Mesendoderm (in vitro differentiated cells): ENCODE measurements around the gene PDK2.

ENCODE experiments used
- DNase-seq: peaks from one replicate; pipeline ENCODE4 v3.0.0; 2013
- H2AK5ac ChIP-seq: 2 replicates; pipeline ENCODE4 v1.6.1; 2013; ENCODE audit warnings: low read length, inconsistent platforms
- H2BK120ac ChIP-seq: 2 replicates; pipeline ENCODE4 v1.6.1; 2013; ENCODE audit warnings: low read depth, mild to moderate bottlenecking, low read length, moderate library complexity, mixed read lengths
- H2BK15ac ChIP-seq: replicated peaks from 2 replicates; pipeline ENCODE4 v1.6.1; 2013; ENCODE audit warnings: low read depth, mild to moderate bottlenecking, moderate library complexity
- H2BK5ac ChIP-seq: 2 replicates; pipeline ENCODE4 v1.6.1; 2013; ENCODE audit warnings: low read length, inconsistent platforms
- H3K18ac ChIP-seq: 2 replicates; pipeline ENCODE4 v1.6.1; 2013; ENCODE audit warnings: mild to moderate bottlenecking, low read length, mixed read lengths
- H3K23ac ChIP-seq: one replicate; pipeline ENCODE4 v1.6.1; 2013; ENCODE audit warnings: low read length
- H3K27ac ChIP-seq: 2 replicates; pipeline ENCODE4 v1.5.1; 2013; ENCODE audit warnings: low read depth, mild to moderate bottlenecking, inconsistent platforms, low read length, moderate library complexity
- H3K27me3 ChIP-seq: 2 replicates; pipeline ENCODE4 v1.6.1; 2013; ENCODE audit warnings: low read length, control low read depth, mild to moderate bottlenecking, inconsistent platforms; ENCODE audit not compliant: insufficient read depth, poor library complexity
- H3K36me3 ChIP-seq: 2 replicates; pipeline ENCODE4 v1.6.1; 2013; ENCODE audit warnings: low read length, inconsistent platforms; ENCODE audit not compliant: control insufficient read depth, insufficient read depth
- H3K4ac ChIP-seq: one replicate; pipeline ENCODE4 v1.6.1; 2013; ENCODE audit warnings: low read depth, mild to moderate bottlenecking, low read length, moderate library complexity
- H3K4me1 ChIP-seq: 2 replicates; pipeline ENCODE4 v1.6.1; 2013; ENCODE audit warnings: low read depth, low read length, inconsistent platforms; ENCODE audit not compliant: control insufficient read depth
- H3K4me2 ChIP-seq: 2 replicates; pipeline ENCODE4 v1.6.1; 2013; ENCODE audit warnings: low read length
- H3K4me3 ChIP-seq: 2 replicates; pipeline ENCODE4 v1.5.1; 2013; ENCODE audit warnings: mild to moderate bottlenecking, low read length
- H3K56ac ChIP-seq: one replicate; pipeline ENCODE4 v1.6.1; 2013; ENCODE audit warnings: low read length
- H3K79me1 ChIP-seq: 2 replicates; pipeline ENCODE4 v1.6.1; 2013; ENCODE audit warnings: low read length, inconsistent platforms
- H3K79me2 ChIP-seq: 2 replicates; pipeline ENCODE4 v1.6.1; 2013; ENCODE audit warnings: mild to moderate bottlenecking, low read length; ENCODE audit not compliant: control insufficient read depth, insufficient read depth
- H3K9ac ChIP-seq: 2 replicates; pipeline ENCODE4 v1.6.1; 2013; ENCODE audit warnings: low read length, inconsistent platforms
- H4K5ac ChIP-seq: one replicate; pipeline ENCODE4 v1.6.1; 2013; ENCODE audit warnings: low read length
- H4K8ac ChIP-seq: one replicate; pipeline ENCODE4 v1.6.1; 2013; ENCODE audit warnings: low read depth, mild to moderate bottlenecking, control low read depth, low read length, moderate library complexity
- whole genome bisulfite sequencing: extraction: QIAGEN DNeasy Blood & Tissue Kit; methylation state at CpG from one replicate; pipeline ENCODE4 v1.1.7; 2013; ENCODE audit warnings: low lambda C conversion rate, missing lambda C conversion rate; ENCODE audit not compliant: insufficient coverage; ENCODE audit errors: extremely low coverage; 5-methylcytosine and 5-hydroxymethylcytosine counted together

PDK2 gene

DNA sequence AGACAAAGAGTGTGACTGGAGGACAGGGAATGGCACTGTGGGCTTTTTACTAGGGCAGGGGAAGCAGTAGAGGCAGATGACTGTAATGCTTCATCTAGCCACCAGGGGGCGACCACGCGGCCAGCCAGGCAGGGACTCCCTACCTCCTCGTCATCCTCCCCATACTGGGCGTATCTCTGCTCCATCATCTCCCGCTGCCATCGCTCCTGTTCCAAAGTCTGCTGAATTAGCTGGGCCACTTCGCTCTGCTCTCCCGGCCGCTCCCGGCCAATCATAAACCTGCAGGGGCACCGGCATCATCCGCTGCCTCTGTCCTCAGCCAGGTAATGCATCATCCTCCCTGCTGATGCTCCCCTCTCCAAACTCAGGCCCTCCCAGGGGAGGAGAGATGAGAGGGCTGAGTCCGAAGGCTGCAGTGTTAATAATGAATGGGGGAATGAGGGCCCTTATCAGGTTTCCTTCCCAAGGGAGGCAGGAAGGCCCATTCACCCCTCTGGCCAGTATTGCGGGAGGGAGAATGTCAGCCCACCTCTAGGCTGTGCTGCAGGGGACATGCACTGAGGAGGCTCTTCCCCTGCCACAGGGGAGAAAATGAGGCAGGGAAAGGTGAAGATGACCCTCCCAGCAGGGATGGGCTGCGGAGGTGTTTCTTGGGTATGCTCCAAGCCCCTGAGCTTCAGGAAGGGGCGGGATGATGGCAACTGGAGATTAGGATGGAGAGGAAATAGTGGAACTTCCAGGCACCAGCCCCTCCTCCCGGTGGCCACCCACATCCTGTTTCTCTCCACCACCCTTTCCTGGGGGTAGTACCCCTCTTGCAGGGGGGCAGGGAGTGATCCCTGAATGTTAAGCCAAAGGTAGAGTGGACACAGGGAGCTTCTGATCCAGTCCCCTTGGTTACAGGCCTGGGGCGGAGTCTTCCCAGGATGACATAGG lies 45.1 kb downstream of the PDK2 start:
- Histone ChIP-seq H3K36me3 (peaks cover 16% of the 10 kb centered on the region), H3K27ac (no peak overlapping the region)

DNA sequence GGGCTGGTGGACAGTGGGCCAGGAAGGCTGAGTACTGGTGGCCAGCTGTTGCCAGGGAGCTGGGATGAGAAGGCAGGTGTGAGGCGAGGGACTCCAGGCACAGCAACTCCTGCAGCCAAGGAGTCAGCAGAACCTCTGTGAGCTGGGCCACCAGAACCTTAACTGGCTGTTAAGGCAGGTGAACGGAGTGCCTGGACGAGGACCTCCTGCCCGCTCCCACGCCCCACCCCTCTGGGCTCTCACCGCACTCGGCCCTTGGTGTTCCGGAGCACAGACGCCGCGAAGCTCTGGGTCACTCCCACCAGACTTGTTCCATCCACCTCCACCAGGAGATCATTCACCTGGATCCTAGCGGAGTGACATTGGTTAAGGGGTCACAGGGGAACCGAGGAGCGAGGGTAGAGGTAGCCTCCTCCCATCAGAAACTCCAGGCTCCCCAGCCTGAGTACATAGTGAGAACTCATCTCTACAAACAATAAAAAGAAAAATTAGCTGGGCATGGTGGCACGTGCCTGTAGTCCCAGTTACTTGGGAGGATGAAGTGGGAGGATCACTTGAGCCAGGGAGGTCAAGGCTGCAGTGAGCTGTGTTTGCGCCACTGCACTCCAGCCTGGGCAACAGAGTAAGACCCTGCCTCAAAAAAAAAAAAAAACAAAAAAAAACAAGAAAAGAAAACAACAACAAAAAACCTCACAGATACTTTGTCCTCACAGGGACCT lies 46.0 kb downstream of the PDK2 start:
- Histone ChIP-seq H3K79me2 (no peaks in the 10 kb centered on the region), H3K4ac (no peak overlapping the region), H4K8ac (no peak overlapping the region), H3K4me2 (no peak overlapping the region), H4K5ac (no peak overlapping the region), H2BK120ac (no peak overlapping the region), H3K27ac (no peak overlapping the region), H2BK15ac (no peak overlapping the region), H3K4me1 (peaks cover 4% of the 10 kb centered on the region), H3K36me3 (peaks cover 16% of the 10 kb centered on the region), H3K79me1 (no peaks in the 10 kb centered on the region), H3K27me3 (no peaks in the 10 kb centered on the region), H3K23ac (no peak overlapping the region), H3K18ac (no peak overlapping the region), H3K56ac (peak overlapping the region; percentile 67), H3K9ac (no peak overlapping the region), H3K4me3 (no peak overlapping the region), H2BK5ac (no peak overlapping the region), H2AK5ac (no peak overlapping the region)
- WGBS, result no CpG with 5 or more reads among the region's 16 CpGs
- no peak for DNase-seq

More for the DNA sequence above, 45.1 kb downstream of the PDK2 start:
- Histone ChIP-seq H3K4me2 (no peak overlapping the region), H3K4me3 (no peak overlapping the region), H3K4ac (no peak overlapping the region), H3K4me1 (peaks cover 4% of the 10 kb centered on the region), H3K27me3 (no peaks in the 10 kb centered on the region), H2BK120ac (no peak overlapping the region), H3K79me1 (no peaks in the 10 kb centered on the region), H3K9ac (no peak overlapping the region), H2BK15ac (no peak overlapping the region), H2BK5ac (no peak overlapping the region), H4K5ac (no peak overlapping the region), H4K8ac (no peak overlapping the region), H3K56ac (peak overlapping the region; percentile 67), H3K23ac (no peak overlapping the region), H2AK5ac (no peak overlapping the region), H3K18ac (no peak overlapping the region), H3K79me2 (no peaks in the 10 kb centered on the region)
- peak; percentile 94 for DNase-seq
- WGBS, result no CpG with 5 or more reads among the region's 19 CpGs

DNA sequence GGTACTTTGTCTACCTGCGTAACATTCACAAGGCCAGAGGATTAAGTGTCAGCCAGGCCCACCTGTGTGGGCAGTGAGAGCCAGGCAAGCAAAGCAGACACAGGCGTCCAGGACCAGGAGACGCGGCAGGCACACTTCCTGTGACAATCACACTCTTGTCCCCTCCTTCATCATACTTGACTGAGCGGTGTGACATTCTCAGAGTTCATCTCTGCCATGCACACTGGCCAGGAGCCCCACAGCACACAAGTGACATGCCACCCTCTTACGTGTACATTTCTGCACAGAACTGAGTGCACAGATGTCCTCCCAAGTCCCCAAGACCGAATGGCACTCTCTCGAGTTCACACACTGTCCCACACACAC lies 46.6 kb downstream of the PDK2 start:
- Histone ChIP-seq H3K79me1 (peaks cover 5% of the 10 kb centered on the region), H3K9ac (no peak overlapping the region), H3K4me2 (no peak overlapping the region), H3K18ac (no peak overlapping the region), H3K56ac (no peak overlapping the region), H4K5ac (no peak overlapping the region), H3K27me3 (no peaks in the 10 kb centered on the region), H3K27ac (no peak overlapping the region), H3K36me3 (peaks cover 16% of the 10 kb centered on the region), H2BK5ac (no peak overlapping the region), H2BK120ac (no peak overlapping the region), H3K23ac (no peak overlapping the region), H3K4me1 (peaks cover 4% of the 10 kb centered on the region), H2AK5ac (no peak overlapping the region), H3K4ac (no peak overlapping the region), H3K79me2 (peaks cover 2% of the 10 kb centered on the region), H3K4me3 (no peak overlapping the region), H2BK15ac (no peak overlapping the region), H4K8ac (no peak overlapping the region)
- WGBS, result no CpG with 5 or more reads among the region's 8 CpGs
- DNase-seq, result no peak

DNA sequence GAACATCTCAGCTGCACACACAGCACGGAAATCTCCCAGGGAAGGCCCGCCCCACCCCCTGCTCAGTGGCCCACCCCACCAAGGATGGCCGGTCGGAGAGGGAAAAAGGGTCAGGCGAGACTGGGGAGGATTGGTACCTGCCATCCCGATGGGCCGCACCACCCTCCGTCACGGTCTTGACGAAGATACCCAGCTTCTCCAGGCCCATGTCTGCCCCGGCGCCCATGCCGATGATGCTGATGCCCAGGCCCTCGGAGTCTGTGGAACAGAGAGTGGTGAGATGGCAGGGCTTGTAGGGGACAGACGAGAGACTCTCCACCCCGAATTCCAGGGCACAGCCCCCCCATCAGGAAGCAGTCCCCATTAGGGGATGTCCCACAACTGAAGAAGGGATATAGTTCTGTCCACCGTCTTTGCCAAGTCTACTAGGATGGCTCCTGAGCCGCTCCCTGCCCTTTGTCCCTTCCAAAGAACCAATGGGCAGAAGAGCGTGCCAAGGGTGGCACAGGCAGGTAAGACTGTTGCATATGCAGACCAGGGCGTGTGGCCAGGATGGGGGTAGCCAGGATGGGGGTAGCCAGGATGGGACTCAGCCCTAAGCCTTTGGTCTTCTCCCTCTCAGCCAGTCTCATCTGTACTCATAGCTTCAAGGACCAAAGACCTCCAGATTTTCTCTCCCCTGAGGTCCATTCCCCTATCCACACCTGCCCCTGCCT lies 48.5 kb downstream of the PDK2 start:
- Histone ChIP-seq H3K27ac (no peak overlapping the region), H4K5ac (no peak overlapping the region), H2AK5ac (no peak overlapping the region), H2BK15ac (no peak overlapping the region), H3K4me1 (peaks cover 9% of the 10 kb centered on the region), H3K56ac (no peak overlapping the region), H3K4me3 (no peak overlapping the region), H3K79me1 (peaks cover 9% of the 10 kb centered on the region), H2BK120ac (no peak overlapping the region), H3K79me2 (peaks cover 6% of the 10 kb centered on the region), H3K23ac (no peak overlapping the region), H2BK5ac (no peak overlapping the region), H3K4ac (no peak overlapping the region), H3K18ac (no peak overlapping the region), H3K36me3 (peaks cover 11% of the 10 kb centered on the region), H3K9ac (no peak overlapping the region), H3K27me3 (no peaks in the 10 kb centered on the region), H3K4me2 (no peak overlapping the region), H4K8ac (no peak overlapping the region)
- DNase-seq, result no peak
- no CpG with 5 or more reads among the region's 20 CpGs for WGBS

DNA sequence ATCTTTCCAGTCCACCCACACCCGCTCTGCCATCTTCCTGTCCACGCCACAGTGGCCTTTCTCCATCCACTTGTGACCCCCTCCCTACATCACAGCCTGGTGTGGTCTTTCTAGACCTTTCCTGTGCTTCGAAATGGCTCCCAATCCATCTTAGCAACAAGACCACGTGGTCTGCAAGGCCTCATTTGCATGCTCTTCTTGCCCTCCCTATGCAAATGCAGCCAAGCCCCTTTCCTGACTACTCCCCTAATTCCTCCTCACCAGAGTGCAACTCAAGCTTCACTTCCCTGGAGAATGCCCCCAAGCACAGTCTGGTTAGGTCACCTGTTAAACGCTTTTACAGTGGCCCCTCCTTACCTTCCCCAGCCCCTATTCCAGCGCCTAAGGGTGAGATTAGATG lies 49.2 kb downstream of the PDK2 start:
- Histone ChIP-seq H3K4me2 (no peak overlapping the region), H3K27me3 (no peaks in the 10 kb centered on the region), H3K79me1 (peaks cover 9% of the 10 kb centered on the region), H3K36me3 (peaks cover 9% of the 10 kb centered on the region), H2BK15ac (no peak overlapping the region), H2AK5ac (no peak overlapping the region), H3K4me3 (no peak overlapping the region), H3K79me2 (peaks cover 6% of the 10 kb centered on the region), H2BK120ac (no peak overlapping the region), H3K9ac (no peak overlapping the region), H3K4ac (no peak overlapping the region), H3K27ac (no peak overlapping the region), H3K56ac (no peak overlapping the region), H4K8ac (no peak overlapping the region), H2BK5ac (no peak overlapping the region), H3K23ac (no peak overlapping the region), H3K18ac (no peak overlapping the region), H3K4me1 (peaks cover 9% of the 10 kb centered on the region), H4K5ac (no peak overlapping the region)
- DNase-seq, result no peak
- no CpG with 5 or more reads among the region's 6 CpGs for WGBS
